ENCODE measurements around the gene CTNND2.

Gene CTNND2

GRCh38 chr5:11258001-11258400 is 646.2 kb downstream of the CTNND2 start:
- no peak for DNase-seq (ENCODE audit: low read depth in 3 of 3)

- DNase-seq (ENCODE audit: low read depth in 3 of 3) = no peak
Measured at GRCh38 chr5:11252523-11252922, 651.7 kb downstream of the CTNND2 start.

- DNase-seq (ENCODE audit: low read depth in 3 of 3) = no peak
Measured at GRCh38 chr5:11252075-11252474, 652.2 kb downstream of the CTNND2 start.

- no peak for DNase-seq (ENCODE audit: low read depth in 3 of 3)
Measured at GRCh38 chr5:11251247-11251646, 653.0 kb downstream of the CTNND2 start.

GRCh38 chr5:11248966-11249365 is 655.3 kb downstream of the CTNND2 start:
- no peak for DNase-seq (ENCODE audit: low read depth in 3 of 3)

- DNase-seq (ENCODE audit: low read depth in 3 of 3) = no peak
Measured at GRCh38 chr5:11247224-11247623, 657.0 kb downstream of the CTNND2 start.

- DNase-seq (ENCODE audit: low read depth in 3 of 3) = no peak
Measured at GRCh38 chr5:11240293-11241190, 663.7 kb downstream of the CTNND2 start.

- DNase-seq (ENCODE audit: low read depth in 3 of 3) = no peak
Measured at GRCh38 chr5:11239261-11240015, 664.8 kb downstream of the CTNND2 start.

GRCh38 chr5:11234501-11234911 is 669.7 kb downstream of the CTNND2 start:
- no peak for DNase-seq (ENCODE audit: low read depth in 3 of 3)

- DNase-seq (ENCODE audit: low read depth in 3 of 3) = no peak
Measured at GRCh38 chr5:11230890-11231289, 673.4 kb downstream of the CTNND2 start.

- no peak for DNase-seq (ENCODE audit: low read depth in 3 of 3)
Measured at GRCh38 chr5:11227064-11227463, 677.2 kb downstream of the CTNND2 start.

GRCh38 chr5:11224436-11225187 is 679.6 kb downstream of the CTNND2 start:
- DNase-seq (ENCODE audit: low read depth in 3 of 3) = no peak

- no peak for DNase-seq (ENCODE audit: low read depth in 3 of 3)
Measured at GRCh38 chr5:11222169-11222568, 682.1 kb downstream of the CTNND2 start.

- no peak for DNase-seq (ENCODE audit: low read depth in 3 of 3)
Measured at GRCh38 chr5:11214864-11215644, 689.2 kb downstream of the CTNND2 start.

- no peak for DNase-seq (ENCODE audit: low read depth in 3 of 3)
Measured at GRCh38 chr5:11212706-11213105, 691.5 kb downstream of the CTNND2 start.

GRCh38 chr5:11197726-11198125 is 706.5 kb downstream of the CTNND2 start:
- no peak for DNase-seq (ENCODE audit: low read depth in 3 of 3)

GRCh38 chr5:11191673-11192072 is 712.6 kb downstream of the CTNND2 start:
- DNase-seq (ENCODE audit: low read depth in 3 of 3) = no peak

- DNase-seq (ENCODE audit: low read depth in 3 of 3) = no peak
Measured at GRCh38 chr5:11182441-11183080, 721.7 kb downstream of the CTNND2 start.

GRCh38 chr5:11181940-11182339 is 722.3 kb downstream of the CTNND2 start:
- no peak for DNase-seq (ENCODE audit: low read depth in 3 of 3)

GRCh38 chr5:11180890-11181289 is 723.4 kb downstream of the CTNND2 start:
- DNase-seq (ENCODE audit: low read depth in 3 of 3) = no peak

Data from stimulated activated CD4-positive, alpha-beta T cell treated with anti-CD3 and anti-CD28 coated beads, TNF-alpha, amount 100 ng/mL, for 24 hours (primary cell).